ENCODE results near the gene CREG2.

DNA sequence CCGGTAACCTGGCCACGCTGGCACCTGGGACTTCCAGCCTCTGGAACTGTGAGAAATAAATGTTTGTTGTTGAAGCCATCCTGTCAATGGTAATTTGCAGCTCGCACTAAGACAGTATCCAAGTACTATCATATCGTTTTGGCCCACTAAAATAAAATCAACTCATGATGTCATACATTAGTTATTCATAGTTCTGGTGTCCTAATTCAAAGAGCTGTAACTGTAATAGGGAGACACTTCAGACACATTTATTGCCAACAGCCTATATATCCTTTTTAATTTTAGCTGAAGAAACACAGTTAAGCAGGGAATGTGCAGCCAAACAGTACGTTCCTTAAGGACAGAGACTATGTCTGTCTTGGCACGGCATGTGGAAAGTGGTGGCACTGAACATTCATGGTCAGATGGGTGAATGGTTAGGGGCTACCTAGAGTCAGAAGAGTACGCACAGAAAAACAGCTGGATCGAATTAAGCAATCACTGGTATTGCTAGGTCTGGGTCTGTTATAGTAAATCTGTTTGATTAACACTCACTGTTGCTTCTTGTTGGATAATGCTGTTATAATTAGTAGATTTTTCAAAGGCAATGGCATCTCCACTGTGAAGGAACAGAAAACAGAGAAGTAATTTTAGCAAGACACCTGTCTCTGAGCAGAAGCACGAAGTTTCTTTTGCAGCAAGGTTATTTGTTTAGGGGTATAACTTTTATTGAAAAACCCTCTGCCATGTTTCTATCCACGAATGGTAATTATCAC lies 41.3 kb upstream of the CREG2 start:
- TF ChIP-seq NFRKB (IDR thresholded peaks at IDR 0.05) (no peak), ELF4 (IDR thresholded peaks at IDR 0.05) (no peak), HDGF (IDR thresholded peaks at IDR 0.05; ENCODE audit: borderline replicate concordance) (no peak), SUZ12 (IDR thresholded peaks at IDR 0.05) (no peak), FOXM1 (IDR thresholded peaks at IDR 0.05; ENCODE audit: borderline replicate concordance) (no peak), SP1 (IDR thresholded peaks at IDR 0.05) (no peak), ARNT (IDR thresholded peaks at IDR 0.05) (no peak), BHLHE40 (IDR thresholded peaks at IDR 0.05; ENCODE audit: borderline replicate concordance) (no peak), TARDBP (IDR thresholded peaks at IDR 0.05) (no peak)
